Measurements from ENCODE around the gene CDHR1.

DNA sequence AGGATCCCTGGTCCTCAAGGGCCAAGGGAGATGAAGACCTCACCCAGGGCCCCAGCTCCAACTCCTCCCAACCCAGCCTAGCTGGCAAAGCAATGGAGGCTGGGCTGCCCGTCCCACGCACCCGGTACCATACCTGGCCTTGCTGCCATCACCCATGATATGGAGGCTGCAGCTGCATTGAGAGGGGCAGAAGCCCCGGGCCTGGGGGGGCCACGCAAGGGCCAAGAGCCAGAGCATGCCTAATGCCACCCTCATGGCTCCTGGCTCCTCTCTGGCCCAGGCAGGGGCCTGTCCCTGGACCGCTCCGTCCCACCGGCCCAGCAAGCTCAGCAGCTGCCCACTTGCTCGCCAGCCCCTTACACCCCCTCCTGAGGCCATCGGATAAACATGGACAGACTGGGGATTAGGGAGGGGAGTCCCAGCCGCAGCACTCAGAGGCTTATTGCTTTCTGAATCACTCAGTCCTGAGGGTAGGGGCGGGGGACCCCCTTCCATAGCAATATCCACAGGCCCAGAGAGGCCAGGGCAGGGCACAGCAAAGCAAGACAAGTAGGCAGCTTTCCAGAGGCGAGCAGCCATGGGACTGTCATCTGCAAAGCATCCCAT is 47.0 kb downstream of the CDHR1 start, which contains the start of gene LRIT1:
- TF ChIP-seq, protein P1, sequence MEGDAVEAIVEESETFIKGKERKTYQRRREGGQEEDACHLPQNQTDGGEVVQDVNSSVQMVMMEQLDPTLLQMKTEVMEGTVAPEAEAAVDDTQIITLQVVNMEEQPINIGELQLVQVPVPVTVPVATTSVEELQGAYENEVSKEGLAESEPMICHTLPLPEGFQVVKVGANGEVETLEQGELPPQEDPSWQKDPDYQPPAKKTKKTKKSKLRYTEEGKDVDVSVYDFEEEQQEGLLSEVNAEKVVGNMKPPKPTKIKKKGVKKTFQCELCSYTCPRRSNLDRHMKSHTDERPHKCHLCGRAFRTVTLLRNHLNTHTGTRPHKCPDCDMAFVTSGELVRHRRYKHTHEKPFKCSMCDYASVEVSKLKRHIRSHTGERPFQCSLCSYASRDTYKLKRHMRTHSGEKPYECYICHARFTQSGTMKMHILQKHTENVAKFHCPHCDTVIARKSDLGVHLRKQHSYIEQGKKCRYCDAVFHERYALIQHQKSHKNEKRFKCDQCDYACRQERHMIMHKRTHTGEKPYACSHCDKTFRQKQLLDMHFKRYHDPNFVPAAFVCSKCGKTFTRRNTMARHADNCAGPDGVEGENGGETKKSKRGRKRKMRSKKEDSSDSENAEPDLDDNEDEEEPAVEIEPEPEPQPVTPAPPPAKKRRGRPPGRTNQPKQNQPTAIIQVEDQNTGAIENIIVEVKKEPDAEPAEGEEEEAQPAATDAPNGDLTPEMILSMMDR (IDR thresholded peaks at IDR 0.05), result no peak
- TF ChIP-seq POLR2AphosphoS5 (IDR thresholded peaks at IDR 0.05) (no peak), EP300 (IDR thresholded peaks at IDR 0.05) (no peak)
